GM20431 (cell line): ENCODE results near the gene CLDN14.
"Not testable (repeated sequence)": the region's sequence is repeated elsewhere in the genome, so short reads cannot be mapped to it uniquely, and the experiment has no call there.

ENCODE experiments used
- in situ Hi-C: fragments of 300-500 bp; cut with MseI, MboI; formaldehyde crosslinking; loops from one replicate; pipeline ENCODE4 v1.15.0; 2020; ENCODE audit warnings: low sequenced_read_pairs; ENCODE audit not compliant: unreplicated experiment

CLDN14 gene

GRCh38 chr21:36476541-36476940 is 3.4 kb downstream of the CLDN14 start:
- in situ Hi-C loops, result not testable (repeated sequence)

- in situ Hi-C loops, result no loop called here
Measured at GRCh38 chr21:36474591-36474990, 5.3 kb downstream of the CLDN14 start.

DNA sequence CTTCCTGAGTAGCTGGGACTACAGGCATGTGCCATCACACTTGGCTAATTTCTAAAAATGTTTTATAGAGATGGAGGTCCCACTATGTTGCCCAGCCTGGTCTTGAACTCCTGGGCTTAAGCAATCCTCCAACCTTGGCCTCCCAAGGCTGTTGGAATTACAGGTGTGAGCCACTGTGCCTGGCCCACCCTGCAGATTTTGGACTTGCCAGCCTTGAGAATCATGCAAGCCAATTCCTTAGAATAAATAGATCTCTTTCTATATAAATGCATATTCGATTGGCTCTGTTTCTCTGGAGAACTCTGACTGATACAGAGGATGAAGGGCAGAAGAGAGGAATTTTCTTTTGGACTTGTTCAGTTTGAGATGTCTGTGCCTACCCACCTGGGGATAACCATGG is 6.7 kb downstream of the CLDN14 start:
- in situ Hi-C loops, result no loop called here

- in situ Hi-C loops, result no loop called here
Measured at GRCh38 chr21:36472377-36472776, 7.5 kb downstream of the CLDN14 start.

DNA sequence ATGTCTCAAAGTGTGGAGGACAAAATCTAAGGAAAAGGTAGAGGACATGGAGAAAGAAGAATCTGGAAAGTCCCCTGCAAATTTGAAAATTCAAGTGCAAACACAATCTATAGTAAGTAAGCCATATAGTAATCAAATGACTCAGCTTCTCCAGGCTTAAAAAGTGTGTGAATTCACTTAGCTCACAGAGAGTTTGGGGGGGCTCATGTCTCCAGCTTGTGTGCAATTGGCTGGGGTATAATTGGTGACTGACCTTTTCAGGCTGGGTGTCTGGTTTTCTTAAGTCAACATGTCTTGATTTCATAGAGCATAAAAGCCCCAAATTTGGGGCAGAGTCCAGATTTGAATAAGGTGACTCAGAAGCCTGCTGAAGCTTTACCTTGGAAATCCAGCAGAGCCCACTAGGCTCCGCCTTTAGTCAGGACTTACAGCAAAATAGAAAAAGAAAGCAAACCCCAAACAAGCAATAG is 8.6 kb downstream of the CLDN14 start:
- in situ Hi-C loops, result no loop called here

- in situ Hi-C loops, result no loop called here
Measured at GRCh38 chr21:36470294-36470693, 9.6 kb downstream of the CLDN14 start.

DNA sequence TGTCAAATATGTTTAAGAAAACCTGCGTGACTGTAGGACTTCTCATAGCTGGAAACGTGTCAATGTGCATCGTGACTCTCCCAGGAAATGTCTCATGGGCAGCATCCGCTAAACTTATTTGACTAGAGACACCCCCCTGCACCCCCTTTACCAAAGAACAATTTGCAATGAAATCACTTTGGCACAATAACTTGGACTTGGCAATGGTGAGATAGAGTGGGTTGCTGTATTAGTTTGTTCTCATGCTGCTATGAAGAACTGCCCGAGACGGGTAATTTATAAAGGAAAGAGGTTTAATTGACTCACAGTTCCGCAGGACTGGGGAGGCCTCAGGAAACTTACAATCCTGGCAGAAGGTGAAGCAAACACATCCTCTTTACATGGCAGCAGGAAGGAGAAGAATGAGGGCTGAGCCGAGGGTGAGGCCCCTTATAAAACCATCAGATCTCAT is 13.8 kb downstream of the CLDN14 start:
- in situ Hi-C loops, result no loop called here

- in situ Hi-C loops, result no loop called here
Measured at GRCh38 chr21:36465478-36465877, 14.4 kb downstream of the CLDN14 start.

GRCh38 chr21:36464590-36464989 is 15.3 kb downstream of the CLDN14 start:
- in situ Hi-C loops, result no loop called here

- in situ Hi-C loops, result no loop called here
Measured at GRCh38 chr21:36463991-36464390, 15.9 kb downstream of the CLDN14 start.

DNA sequence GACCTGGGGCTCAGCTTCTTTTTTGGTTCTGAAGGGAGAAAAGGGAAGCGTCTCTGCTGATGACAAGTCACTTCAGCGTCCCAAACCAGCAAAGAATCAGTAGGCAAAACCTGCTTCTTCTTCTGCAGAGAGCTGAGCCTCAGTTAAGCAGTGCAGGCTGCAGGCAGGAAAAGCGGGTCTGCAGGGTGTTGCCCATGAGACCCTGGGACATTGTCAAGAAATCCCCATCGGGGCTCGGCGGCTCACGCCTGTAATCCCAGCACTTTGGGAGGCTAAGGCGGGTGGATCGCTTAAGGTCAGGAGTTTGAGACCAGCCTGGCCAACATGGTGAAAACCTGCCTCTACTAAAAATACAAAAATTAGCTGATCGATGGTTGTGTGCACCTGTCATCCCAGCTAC is 16.7 kb downstream of the CLDN14 start:
- in situ Hi-C loops, result no loop called here

DNA sequence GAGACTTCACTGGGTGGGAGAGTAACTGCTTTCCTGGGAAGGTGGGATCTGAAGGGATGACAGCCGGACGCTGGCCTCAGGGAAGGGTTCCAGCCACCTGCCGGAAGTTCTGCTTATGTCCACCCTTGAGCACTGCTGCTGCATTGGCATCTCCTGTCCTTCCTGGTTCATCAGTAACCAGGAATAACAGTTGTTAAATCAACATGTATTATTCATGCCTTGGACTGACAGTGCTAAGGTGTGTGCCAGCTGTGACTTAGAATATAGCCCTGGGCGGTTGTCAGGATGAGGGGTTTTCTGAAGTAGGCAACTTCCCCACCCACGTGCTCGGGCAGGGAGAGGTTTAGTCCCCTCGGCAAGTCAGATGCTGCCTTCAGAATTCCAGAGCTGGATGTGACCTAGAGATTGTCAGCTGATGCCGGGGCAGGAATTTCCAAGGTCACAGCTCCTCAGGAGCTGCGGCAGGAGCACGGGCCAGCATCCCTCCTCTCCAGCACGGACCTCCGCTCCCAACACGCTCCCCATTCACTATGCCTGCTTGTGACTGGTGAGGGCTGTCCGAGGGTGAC is 17.9 kb downstream of the CLDN14 start:
- in situ Hi-C loops, result no loop called here

DNA sequence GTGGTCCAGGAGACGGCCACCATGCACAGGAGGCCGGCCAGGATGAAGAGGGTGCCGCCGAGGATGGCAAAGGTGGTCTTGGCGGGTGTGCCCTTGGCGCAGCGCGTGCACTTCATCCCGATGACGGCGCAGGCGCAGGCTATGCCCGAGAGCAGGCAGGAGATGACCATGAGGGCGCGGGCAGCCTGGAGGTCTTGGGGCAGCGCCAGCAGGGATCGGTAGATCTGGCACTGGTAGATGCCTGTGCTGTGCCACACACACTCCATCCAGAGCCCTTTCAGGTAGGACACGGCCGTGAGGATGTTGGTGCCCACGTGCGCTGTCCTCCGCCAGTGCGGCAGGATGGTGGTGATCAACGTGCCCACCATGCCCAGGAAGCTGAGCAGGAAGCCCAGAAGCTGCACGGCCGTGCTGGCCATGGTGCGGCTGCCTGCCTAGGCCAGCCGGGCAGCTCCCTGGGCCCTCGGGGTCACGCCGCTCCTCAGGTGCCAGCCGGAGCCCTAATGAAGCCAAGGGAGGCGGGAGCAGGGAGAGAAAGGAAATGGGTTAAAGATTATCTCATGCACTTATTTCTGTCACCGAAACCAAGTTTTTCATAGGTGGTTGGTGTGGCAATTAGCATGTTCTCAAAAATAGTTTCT is 18.5 kb downstream of the CLDN14 start:
- in situ Hi-C loops, result no loop called here

- in situ Hi-C loops, result no loop called here
Measured at GRCh38 chr21:36460866-36461265, 19.1 kb downstream of the CLDN14 start.

GRCh38 chr21:36459098-36459497 is 20.8 kb downstream of the CLDN14 start:
- in situ Hi-C loops, result no loop called here

DNA sequence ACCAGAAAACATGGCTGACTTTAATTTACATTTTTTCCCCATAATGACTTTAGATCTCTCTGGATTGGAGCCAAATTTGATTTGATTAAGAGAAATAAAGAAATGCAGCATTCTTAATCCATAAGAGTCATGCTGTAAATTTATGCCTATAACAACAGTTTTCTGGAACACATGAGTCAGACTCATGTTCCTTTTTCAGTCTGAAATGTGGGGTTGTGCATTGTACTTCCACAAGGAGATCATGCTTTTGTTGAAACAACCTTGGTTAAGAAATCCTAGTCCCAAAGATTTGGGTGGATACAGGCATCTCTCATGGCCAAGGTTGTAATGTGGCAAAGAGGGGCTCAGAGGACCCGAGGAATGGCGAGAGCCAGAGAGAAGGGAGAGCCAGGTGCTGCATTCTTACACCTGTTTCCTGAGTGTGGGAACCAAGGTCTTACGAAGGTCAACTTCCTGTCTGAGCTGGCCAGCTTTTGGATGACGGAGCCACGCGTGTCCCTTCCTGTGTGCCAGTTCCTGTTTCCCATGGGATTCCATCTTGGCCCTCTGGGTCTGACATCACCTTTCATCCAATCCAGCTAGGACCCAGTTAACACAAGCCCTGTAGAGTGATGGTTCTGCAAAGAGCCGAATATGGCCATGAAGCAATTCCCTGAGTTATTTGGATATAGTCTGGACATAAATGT is 23.1 kb downstream of the CLDN14 start:
- in situ Hi-C loops, result no loop called here

- in situ Hi-C loops, result no loop called here
Measured at GRCh38 chr21:36454706-36455105, 25.2 kb downstream of the CLDN14 start.

DNA sequence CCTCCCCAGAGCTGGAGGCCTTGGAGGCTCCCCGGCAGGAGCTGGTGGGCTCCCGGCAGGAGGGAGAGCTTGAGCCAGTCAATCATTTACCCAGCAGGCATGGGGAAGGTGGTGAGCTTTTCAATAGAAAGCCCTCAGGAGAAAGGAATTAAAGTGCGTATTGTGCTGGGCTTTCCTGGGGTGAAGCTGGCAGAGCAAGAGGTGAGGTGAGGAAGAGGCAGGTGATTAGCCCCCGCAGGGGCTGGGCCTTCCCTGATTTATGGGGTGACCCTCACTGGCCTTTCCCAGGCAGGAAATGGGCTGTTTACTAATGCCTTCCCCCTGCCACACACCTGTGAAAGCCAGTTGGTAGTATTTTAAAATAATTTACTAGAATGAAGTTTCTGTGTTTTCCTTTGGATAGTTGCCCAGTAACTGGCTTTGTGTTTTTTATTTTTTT is 25.8 kb downstream of the CLDN14 start:
- in situ Hi-C loops, result no loop called here

- in situ Hi-C loops, result no loop called here
Measured at GRCh38 chr21:36452281-36452825, 27.6 kb downstream of the CLDN14 start.

DNA sequence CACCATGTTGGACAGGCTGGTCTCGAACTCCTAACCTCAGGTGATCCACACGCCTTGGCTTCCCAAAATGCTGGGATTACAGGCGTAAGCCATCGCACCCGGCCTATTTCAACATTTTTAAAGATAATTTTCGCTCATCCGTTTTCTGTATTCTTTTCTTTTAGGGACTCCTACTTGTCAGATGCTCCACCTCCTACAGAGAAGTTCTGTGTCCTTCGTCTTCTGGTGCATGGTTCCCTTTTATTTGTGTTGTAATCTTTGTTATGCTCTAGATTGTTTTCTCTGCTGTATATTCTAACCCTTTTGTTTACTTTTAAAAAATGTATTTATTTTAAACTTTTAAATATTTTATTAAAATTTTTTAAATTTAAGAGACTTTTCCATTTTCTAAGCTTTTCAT is 28.4 kb downstream of the CLDN14 start:
- in situ Hi-C loops, result no loop called here

- in situ Hi-C loops, result no loop called here
Measured at GRCh38 chr21:36450511-36450910, 29.4 kb downstream of the CLDN14 start.
